Right lobe of liver (tissue), 6 donors: ENCODE data around the gene FILIP1. TPM values are rescaled to one million over a fixed set of nuclear protein-coding genes. Genes with fewer than 3 reads are reported as not detected.

Experiments
- ATAC-seq, 4 donors: fragments of 200-7000 bp; cut with Tn5 transposase; one replicate each; pipeline ENCODE4 v1.9.1; 2020; ENCODE audit warnings: mild to moderate bottlenecking in 4 of 4, moderate library complexity in 4 of 4
- DNase-seq, 3 donors: peaks; one replicate each; pipeline ENCODE4 v3.0.0-alpha.2; 2020
- H3K27ac ChIP-seq, 3 donors: fragments of 200-600 bp; one replicate each; pipeline ENCODE4 v1.8.0; 2022
- H3K27me3 ChIP-seq, 2 donors: fragments of 200-600 bp; one replicate each; pipeline ENCODE4 v1.8.0; 2022
- H3K36me3 ChIP-seq, 4 donors: fragments of 200-600 bp; sonication (generic) in 1 of 4; one replicate each; pipeline versions ENCODE4 v1.5.1 to v1.8.0; 2017 to 2022; ENCODE audit warnings: control low read depth in 1 of 4
- H3K4me1 ChIP-seq, 4 donors: fragments of 200-600 bp; sonication (generic) in 1 of 4; one replicate each; pipeline versions ENCODE4 v1.5.1 to v1.8.0; 2017 to 2022; ENCODE audit warnings: control low read depth in 1 of 4
- H3K4me3 ChIP-seq, 3 donors: fragments of 200-600 bp; one replicate each; pipeline ENCODE4 v1.8.0; 2022
- H3K9me3 ChIP-seq, 4 donors: fragments of 200-600 bp; sonication (generic) in 1 of 4; one replicate each; pipeline versions ENCODE4 v1.5.1 to v1.8.0; 2017 to 2022; ENCODE audit warnings: control low read depth in 1 of 4
- POLR2A ChIP-seq: fragments of 450-650 bp; IDR thresholded peaks from one replicate; pipeline ENCODE4 v1.6.1; 2017; ENCODE audit warnings: antibody characterized with exemption, mild to moderate bottlenecking
- WGBS: methylation state at CpG from one replicate; pipeline ENCODE4 v1.1.6; 2018; ENCODE audit warnings: low coverage, low lambda C conversion rate; ENCODE audit not compliant: insufficient coverage; ENCODE audit errors: missing lambda C conversion rate; 5-methylcytosine and 5-hydroxymethylcytosine counted together
- intact Hi-C, 2 donors: fragments of 100-400 bp; cut with DNase I; formaldehyde crosslinking; loops; one replicate each; pipeline versions ENCODE4 v1.11.2 to v1.14.1; 2022
- total RNA-seq, 6 experiments: library from RNA; depleted of rRNA in 2 of 6; stranded (reverse); fragments of >200 nt in 2 of 6; fragmentation: NEBNext Ultra II Directional in 3 of 6; extraction: Animal tissue kit (Norgen Biotek cat#: 25700) in 3 of 6; gene quantifications; one replicate each; pipeline versions ENCODE4 v1.1.0 to v1.2.4, GENCODE V29; 2016 to 2023
- TF ChIP-seq, protein P1 (sequence below), 4 donors: fragments of 200-600 bp in 3 of 4; fragments of 450-650 bp in 1 of 4; IDR thresholded peaks; one replicate each; pipeline versions ENCODE4 v1.5.1 to v1.8.0; 2016 to 2022; ENCODE audit warnings: antibody characterized with exemption in 4 of 4, mild to moderate bottlenecking in 2 of 4
- donor health status: DM: no; HTN: yes; CAD: no.
- donor health status: DM: no; HTN: no; CAD: no.
- donor health status: DM: no; HTN: no; CAD: no.
- donor health status: DM: no; HTN: yes; CAD: no.
- donor health status: DM: no; HTN: yes; CAD: no.

FILIP1 gene
- total RNA-seq, 6 experiments from 2014 or later = 0.95 to 2.2 (median 1.6) TPM

DNA sequence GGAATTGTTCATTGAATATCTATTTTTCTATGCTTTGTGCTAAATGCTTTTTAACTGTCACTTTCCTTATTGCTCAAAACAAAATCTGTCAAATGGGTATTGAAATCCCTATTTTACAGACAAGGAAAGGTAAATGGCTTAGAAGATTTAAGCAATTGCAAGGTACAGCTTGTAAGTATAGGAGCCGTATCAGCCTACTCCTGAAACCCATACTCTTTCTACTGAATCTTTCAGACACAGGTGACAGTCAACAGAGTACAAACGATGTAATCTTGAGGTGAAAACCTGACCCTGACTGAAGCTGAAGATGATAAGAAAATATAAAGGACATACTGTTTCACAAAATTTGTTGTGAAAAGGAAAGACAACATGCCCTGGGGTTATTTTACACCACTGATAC is 243.0 kb downstream of the FILIP1 start:
- Histone ChIP-seq H3K4me3 (no peak overlapping the region), H3K27ac (no peak overlapping the region), H3K9me3 (no peaks in the 10 kb centered on the region), H3K27me3 (no peaks in the 10 kb centered on the region), H3K4me1 (no peaks in the 10 kb centered on the region), H3K36me3 (peaks cover 0 to 7% (median 1%) of the 10 kb centered on the region in 4 donors)
- DNase-seq (no peak), ATAC-seq (no peak)
- intact Hi-C loops = no loop called here
- 66% methylated on average over 2 of the region's 2 CpGs for WGBS
- TF ChIP-seq, protein P1, sequence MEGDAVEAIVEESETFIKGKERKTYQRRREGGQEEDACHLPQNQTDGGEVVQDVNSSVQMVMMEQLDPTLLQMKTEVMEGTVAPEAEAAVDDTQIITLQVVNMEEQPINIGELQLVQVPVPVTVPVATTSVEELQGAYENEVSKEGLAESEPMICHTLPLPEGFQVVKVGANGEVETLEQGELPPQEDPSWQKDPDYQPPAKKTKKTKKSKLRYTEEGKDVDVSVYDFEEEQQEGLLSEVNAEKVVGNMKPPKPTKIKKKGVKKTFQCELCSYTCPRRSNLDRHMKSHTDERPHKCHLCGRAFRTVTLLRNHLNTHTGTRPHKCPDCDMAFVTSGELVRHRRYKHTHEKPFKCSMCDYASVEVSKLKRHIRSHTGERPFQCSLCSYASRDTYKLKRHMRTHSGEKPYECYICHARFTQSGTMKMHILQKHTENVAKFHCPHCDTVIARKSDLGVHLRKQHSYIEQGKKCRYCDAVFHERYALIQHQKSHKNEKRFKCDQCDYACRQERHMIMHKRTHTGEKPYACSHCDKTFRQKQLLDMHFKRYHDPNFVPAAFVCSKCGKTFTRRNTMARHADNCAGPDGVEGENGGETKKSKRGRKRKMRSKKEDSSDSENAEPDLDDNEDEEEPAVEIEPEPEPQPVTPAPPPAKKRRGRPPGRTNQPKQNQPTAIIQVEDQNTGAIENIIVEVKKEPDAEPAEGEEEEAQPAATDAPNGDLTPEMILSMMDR (IDR thresholded peaks at IDR 0.05) = no peak
- no peak for TF ChIP-seq POLR2A

DNA sequence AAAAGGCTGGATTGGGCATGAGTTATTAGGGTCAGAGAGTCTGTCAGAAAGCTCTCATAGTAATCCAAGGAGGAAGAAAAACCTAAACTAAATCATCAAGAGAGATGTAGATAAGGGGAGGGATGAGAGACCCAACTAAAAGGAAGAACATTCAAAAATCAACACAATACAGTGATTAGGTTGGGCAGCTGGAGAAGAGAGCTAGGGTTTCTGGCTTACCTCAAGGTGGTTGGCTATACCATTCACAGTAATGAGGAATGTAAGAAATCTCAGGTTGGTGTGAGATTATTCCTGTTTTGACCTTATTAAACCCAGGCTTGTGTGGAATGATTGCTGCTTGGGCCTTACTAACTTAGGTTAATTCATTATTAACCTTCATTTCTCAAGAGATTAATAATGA is 243.8 kb downstream of the FILIP1 start:
- Histone ChIP-seq H3K4me1 (no peaks in the 10 kb centered on the region), H3K36me3 (no peaks in the 10 kb centered on the region), H3K27ac (no peak overlapping the region), H3K9me3 (no peaks in the 10 kb centered on the region), H3K4me3 (no peak overlapping the region), H3K27me3 (no peaks in the 10 kb centered on the region)
- DNase-seq = no peak
- intact Hi-C loops = no loop called here
- no peak for TF ChIP-seq POLR2A
- TF ChIP-seq, protein P1 (IDR thresholded peaks at IDR 0.05) = no peak
- no peak for ATAC-seq

DNA sequence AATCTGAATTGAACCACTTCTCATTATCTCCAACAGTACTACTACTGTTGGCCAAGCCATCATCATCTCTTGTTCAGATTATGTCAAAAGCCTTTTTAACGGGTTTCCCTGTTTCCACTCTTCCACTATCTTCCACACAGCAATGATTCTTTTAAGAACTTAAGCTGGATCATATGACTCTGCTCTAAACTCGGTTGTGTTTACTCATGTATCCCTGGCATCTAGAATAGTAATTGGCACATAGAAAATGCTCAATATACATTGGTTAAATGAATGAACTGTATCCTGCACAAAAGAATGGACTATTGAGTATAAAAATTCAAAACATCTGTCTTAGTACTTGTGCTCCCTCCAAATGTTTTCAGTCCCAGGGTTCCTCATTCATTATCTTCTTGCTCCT is 247.2 kb downstream of the FILIP1 start:
- Histone ChIP-seq H3K27me3 (no peaks in the 10 kb centered on the region), H3K36me3 (peaks cover 0 to 1% (median 0%) of the 10 kb centered on the region in 4 donors), H3K27ac (no peak overlapping the region), H3K9me3 (no peaks in the 10 kb centered on the region), H3K4me3 (no peak overlapping the region), H3K4me1 (peaks cover 0 to 8% (median 0%) of the 10 kb centered on the region in 4 donors)
- 52% methylated on average over 2 of the region's 2 CpGs for WGBS
- intact Hi-C loops = no loop called here
- no peak for TF ChIP-seq POLR2A
- TF ChIP-seq, protein P1 (IDR thresholded peaks at IDR 0.05) = no peak
- DNase-seq = no peak
- ATAC-seq = no peak

DNA sequence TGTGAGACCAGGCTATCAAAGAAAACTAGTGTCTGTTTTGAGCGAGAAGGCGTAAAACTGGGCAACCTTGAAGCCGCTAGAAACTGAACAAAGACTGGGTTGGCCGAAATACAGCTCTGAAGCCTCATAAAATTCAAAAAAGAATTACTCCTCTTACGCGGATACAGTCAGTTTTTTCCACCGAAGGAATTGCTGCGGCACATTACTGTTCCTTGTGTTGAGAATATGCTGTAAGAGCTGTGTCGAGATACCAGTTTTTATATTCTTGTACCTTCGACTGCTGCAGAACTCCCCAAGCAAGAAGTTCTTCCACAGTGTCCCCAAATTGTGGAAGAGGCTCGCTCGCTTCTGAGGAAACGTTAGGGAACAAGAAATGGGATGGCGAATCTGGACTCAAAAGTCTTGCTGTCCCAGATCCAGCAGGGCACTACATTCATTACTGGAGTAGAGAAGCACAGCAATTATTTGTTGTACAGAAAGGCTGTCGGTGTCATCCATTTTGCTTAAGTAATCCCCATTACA is 249.5 kb downstream of the FILIP1 start:
- intact Hi-C loops = no loop called here
- peak overlapping the region; percentile 74 to 89 (median 74) for H3K27ac ChIP-seq
- DNase-seq (no peak), ATAC-seq (peak; percentile 3 to 45 (median 8))
- peak overlapping the region; percentile 45 to 85 (median 71) for H3K4me3 ChIP-seq
- 9% methylated on average over 15 of the region's 15 CpGs for WGBS
- peaks cover 0 to 8% (median 0%) of the 10 kb centered on the region in 4 donors for H3K4me1 ChIP-seq
- no peaks in the 10 kb centered on the region for H3K27me3 ChIP-seq
- no peak for TF ChIP-seq POLR2A
- TF ChIP-seq, protein P1 (IDR thresholded peaks at IDR 0.05) = no peak
- peaks cover 0 to 18% (median 7%) of the 10 kb centered on the region in 4 donors for H3K36me3 ChIP-seq
- H3K9me3 ChIP-seq = no peaks in the 10 kb centered on the region
